ENCODE measurements around the gene MTURN.

DNA sequence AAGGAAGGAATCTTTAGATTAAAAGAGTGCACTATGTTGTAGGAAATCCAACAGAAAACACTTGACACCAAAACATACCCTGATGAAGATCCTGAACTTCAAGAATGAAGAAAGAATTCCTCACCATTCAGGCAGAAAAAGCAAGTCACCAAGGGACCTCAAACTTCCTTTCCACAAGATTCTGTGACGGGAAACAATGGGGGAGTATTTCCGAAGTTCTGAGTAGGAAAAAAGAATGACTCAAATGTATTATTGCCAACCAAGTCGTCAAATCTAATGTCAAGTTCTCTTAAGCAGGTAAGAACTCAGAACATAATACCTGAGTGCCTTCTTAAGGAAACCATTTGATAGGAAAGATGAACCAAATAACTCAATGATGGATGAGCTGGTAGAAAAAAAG is 44.7 kb upstream of the MTURN start:
- TF ChIP-seq, protein P1, sequence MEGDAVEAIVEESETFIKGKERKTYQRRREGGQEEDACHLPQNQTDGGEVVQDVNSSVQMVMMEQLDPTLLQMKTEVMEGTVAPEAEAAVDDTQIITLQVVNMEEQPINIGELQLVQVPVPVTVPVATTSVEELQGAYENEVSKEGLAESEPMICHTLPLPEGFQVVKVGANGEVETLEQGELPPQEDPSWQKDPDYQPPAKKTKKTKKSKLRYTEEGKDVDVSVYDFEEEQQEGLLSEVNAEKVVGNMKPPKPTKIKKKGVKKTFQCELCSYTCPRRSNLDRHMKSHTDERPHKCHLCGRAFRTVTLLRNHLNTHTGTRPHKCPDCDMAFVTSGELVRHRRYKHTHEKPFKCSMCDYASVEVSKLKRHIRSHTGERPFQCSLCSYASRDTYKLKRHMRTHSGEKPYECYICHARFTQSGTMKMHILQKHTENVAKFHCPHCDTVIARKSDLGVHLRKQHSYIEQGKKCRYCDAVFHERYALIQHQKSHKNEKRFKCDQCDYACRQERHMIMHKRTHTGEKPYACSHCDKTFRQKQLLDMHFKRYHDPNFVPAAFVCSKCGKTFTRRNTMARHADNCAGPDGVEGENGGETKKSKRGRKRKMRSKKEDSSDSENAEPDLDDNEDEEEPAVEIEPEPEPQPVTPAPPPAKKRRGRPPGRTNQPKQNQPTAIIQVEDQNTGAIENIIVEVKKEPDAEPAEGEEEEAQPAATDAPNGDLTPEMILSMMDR (IDR thresholded peaks at IDR 0.05): no peak
- TF ChIP-seq EZH2 (IDR thresholded peaks at IDR 0.05; ENCODE audit: borderline replicate concordance, insufficient read depth, low read depth, low read length, poor library complexity, severe bottlenecking): no peak

Data from B cell (primary cell).